HG02798 (cell line): ENCODE data around the gene KRTAP4-1.
"Not testable (repeated sequence)": the region's sequence is repeated elsewhere in the genome, so short reads cannot be mapped to it uniquely, and the experiment has no call there.

Experiments used
- ATAC-seq: cut with Tn5 transposase; IDR thresholded peaks from one replicate; pipeline ENCODE4 v1.9.1; 2021; ENCODE audit warnings: mild to moderate bottlenecking; ENCODE audit not compliant: unreplicated experiment, poor library complexity

KRTAP4-1 gene

DNA sequence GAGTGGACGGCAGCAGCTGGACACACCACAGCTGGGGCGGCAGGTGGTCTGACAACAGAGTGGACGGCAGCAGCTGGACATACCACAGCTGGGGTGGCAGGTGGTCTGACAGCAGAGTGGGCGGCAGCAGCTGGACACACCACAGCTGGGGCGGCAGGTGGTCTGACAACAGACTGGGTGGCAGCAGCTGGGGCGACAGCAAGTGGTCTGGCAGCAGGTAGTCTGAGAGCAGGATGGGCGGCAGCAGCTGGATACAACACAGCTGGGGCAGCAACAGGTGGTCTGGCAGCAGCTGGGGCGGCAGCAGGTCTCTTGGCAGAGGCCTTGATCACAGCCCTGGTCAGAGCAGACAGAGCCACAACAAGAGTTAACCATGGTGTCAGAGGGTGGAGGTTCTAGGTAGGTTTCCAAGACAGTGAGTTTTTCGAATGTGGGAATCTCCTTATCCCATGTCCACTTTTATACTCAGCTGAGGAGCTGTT, at the start of gene KRTAP4-1:
Gene KRTAP4-1 (minus strand): TSS at position 432 of the 482 bp plus-strand sequence. CDS start 57 bp downstream, at position 375.
- ATAC-seq, result no peak

DNA sequence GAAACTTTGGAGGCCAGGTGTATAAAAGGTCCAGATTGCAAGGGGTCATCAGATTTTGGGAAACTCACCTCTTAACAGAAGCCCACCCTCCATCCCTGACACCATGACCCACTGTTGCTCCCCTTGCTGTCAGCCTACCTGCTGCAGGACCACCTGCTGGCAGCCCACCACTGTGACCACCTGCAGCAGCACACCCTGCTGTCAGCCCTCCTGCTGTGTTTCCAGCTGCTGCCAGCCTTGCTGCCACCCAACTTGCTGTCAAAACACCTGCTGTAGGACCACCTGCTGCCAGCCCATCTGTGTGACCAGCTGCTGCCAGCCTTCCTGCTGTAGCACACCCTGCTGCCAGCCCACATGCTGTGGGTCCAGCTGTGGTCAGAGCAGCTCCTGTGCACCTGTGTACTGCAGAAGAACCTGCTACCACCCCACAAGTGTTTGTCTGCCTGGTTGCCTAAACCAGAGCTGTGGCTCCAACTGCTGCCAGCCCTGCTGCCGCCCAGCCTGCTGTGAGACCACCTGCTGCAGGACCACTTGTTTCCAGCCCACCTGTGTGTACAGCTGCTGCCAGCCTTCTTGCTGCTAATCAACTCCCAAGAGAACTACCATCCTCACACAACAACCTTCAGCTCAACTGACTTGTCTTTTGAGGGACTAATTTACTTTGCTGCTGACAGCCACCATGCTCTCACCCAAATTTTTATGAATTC, 47.8 kb upstream of the KRTAP4-1 start, which contains the start of gene KRTAP9-3:
Gene KRTAP9-3 (plus strand): TSS at position 51 of the 707 bp plus-strand sequence. CDS start 53 bp downstream, at position 104.
- ATAC-seq, result not testable (repeated sequence)

DNA sequence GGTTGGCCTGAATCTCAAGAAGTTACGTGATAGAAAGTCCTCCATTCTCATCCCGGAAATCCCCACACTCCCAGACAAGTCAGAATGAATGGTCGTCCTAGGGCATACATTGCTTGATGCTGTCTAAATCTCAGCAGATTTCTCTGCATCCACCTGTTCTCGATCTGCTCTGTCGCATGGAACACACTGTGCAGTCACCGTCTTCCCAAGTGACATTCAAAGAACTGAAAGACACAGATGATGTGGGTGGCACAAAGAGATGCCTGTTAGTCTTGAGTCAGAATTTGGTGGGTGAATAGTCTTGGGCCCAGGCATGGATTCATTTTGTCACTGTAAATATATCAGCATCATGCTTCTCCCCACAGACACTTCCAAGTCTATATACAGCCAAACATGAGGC, 47.0 kb upstream of the KRTAP4-1 start:
- no peak for ATAC-seq

DNA sequence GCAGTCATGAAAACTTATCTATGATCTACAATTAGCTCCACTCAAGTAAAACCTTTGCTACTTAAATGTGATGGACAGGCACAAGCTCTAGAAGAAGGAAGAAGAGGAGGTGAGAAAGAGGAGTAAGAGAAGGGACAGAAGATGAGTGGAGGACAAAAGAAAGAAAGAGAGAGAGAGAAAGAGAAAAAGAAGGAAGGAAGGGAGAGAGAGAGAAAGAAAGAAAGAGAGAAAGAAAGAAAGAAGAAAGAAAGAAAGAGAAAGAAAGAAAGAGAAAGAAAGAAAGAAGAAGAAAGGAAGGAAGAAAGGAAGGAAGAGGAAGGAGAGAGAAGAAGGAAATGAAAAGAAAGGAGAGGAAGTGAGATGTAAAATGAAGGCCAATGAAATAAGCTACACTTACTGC, 45.4 kb upstream of the KRTAP4-1 start:
- ATAC-seq, result no peak

DNA sequence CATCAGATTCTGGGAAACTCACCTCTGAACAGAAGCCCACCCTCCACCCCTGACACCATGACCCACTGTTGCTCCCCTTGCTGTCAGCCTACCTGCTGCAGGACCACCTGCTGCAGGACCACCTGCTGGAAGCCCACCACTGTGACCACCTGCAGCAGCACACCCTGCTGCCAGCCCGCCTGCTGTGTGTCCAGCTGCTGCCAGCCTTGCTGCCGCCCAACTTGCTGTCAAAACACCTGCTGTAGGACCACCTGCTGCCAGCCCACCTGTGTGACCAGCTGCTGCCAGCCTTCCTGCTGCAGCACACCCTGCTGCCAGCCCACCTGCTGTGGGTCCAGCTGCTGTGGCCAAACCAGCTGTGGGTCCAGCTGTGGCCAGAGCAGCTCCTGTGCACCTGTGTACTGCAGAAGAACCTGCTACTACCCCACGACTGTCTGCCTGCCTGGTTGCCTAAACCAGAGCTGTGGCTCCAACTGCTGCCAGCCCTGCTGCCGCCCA, 41.9 kb upstream of the KRTAP4-1 start, which contains the start of gene KRTAP9-2:
Gene KRTAP9-2 (plus strand): TSS at position 51 of the 498 bp plus-strand sequence. CDS start 7 bp downstream, at position 58.
- ATAC-seq, result not testable (repeated sequence)

DNA sequence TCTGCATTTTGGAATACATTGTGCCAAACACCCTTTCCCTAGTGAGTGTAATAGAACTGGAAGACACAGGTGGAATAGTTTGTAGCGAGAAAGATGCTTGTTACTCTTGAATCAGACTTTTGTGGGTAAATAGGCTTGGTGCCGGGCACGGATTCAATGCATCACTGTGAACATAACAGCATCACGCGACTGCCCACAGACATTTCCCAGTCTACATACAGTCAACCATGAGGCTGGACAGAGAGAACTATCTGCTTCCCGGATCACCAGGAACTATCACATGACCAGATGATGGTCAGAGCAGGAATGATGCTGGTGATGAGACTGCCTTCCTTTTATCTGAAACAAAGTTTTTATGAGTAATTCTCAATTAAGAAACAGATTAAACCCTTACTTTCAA, 41.3 kb upstream of the KRTAP4-1 start:
- no peak for ATAC-seq

DNA sequence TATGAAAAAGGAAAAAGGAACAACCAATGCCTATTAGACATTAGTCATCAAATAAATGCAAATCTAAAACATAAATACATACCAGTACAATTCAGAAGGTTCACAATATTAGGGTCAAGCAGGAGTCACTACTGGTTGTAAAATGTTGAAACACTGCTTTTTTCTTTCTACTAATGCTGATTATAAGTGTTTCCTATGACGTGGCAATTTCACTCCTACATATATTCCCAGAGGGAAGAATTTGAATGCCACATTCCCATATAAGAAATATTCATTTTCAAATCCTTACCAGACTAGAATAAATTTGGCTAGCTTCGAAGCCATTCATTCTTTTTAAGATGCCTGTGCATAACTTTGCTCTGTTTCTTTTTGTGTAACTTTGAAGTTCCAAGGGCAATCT, 39.1 kb upstream of the KRTAP4-1 start:
- no peak for ATAC-seq

DNA sequence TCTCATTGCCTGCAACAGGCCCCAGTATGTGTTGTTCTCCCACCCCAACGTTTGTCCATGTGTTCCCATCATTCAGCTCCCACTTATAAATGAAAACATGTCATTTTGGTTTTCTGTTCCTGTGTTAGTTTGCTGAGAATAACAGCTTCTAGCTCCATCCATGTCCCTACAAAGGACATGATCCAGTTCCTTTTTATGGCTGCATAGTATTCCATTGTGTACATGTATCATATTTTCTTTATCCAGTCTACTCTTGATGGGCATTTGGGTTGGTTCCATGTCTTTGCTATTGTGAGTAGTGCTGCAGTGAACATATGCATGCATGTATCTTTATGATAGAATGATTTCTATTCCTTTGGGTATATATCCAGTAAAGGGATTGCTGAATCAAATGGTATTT, 31.0 kb upstream of the KRTAP4-1 start:
- no peak for ATAC-seq

DNA sequence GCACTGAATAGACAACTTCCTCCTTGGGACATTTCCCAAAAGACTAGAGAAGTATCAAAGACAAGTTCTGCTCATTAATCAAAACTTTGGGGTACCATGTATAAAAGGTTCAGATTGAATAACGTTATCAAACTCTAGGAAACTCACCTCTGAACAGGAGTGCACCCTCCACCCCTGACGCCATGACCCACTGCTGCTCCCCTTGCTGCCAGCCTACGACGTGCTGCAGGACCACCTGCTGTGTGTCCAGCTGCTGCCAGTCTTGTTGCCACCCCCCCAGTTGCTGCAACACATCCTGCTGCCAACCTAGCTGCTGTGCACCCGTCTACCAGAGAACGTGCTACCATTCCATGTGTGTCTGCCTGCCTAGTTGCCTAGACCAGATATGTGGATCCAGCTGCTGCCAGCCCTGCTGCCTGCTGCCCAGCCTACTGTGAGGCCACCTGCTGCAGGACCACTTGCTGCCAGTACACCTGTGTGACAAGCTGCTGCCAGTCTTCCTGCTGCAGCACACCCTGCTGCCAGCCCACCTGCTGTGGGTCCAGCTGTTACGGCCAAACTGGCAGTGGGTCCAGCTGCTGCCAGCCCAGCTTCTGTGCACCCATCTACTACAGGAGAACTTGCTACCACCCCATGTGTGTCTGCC, 27.9 kb upstream of the KRTAP4-1 start:
- ATAC-seq, result no peak

DNA sequence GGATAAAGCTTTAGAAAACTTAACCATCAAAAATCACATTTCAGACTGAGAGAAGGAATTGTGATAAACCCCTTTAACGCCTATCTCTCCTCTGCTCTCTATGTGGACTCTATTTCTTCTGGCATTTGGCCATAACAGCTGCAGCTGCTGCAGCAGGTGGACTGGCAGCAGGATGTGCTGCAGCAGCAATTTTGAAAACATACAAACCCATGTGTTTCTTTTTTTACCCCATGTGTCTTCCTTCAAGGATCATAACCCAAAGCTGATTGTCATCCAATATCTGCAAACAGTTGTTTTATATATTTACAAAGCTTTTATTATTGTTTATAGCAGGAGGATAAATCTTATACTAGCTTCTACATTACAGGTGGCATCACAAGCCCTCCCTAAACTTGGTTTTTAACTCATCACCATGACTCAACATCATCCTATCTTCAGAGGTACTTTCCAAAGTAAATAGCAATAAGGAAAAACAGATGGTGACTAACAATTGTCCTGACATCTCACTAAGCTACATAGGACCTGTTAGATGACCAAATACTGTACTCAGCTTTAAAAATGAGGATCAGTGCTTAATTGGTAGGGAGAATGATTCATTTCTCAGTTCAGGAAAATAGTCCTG, 27.2 kb upstream of the KRTAP4-1 start:
- no peak for ATAC-seq

DNA sequence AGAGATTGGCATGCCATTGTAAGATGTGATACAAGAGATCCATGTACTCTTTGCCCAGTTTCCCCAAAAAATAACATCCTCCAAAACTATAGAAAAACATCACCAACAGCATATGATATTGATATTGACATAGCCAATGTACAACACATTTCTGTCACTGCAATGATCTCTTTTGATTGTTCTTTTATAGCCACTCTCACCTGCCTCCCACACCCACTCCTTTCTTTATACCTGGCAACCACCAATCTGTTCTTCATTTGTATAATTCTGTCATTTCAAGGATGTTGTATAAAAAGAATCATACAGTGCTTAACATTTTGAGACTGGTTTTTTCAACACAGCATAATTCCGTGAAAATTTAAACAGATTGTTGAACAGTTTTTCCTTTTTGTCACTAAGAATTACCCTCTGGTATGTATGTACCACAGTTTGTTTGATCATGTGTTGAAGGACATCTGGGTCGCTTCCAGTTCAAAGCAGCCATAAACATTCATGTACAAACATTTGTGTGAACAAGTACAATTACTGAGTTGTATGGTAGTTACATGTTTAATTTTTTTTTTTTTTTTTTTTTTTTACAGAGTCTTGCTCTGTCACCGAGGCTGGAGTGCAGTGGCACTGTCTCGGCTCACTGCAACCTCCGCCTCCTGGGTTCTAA, 14.8 kb upstream of the KRTAP4-1 start:
- ATAC-seq, result no peak

DNA sequence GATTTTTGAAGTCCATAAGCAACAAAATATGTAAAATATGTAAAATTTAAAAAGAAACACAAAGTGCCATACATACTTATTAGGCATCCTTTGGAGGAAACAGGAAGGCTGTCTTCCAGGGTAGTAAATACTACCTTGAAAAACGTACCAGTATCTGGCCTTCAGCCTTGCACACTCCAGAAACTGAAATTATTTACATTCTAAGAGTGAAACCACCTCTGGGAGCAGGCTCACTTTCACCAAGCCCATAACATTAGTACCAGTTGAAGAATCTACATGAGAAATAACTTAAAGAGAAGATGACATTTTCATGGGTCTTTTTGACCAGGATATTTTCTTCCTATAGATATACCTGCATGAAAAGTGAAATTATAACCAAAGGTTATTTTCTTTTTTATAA, 11.4 kb upstream of the KRTAP4-1 start:
- no peak for ATAC-seq

DNA sequence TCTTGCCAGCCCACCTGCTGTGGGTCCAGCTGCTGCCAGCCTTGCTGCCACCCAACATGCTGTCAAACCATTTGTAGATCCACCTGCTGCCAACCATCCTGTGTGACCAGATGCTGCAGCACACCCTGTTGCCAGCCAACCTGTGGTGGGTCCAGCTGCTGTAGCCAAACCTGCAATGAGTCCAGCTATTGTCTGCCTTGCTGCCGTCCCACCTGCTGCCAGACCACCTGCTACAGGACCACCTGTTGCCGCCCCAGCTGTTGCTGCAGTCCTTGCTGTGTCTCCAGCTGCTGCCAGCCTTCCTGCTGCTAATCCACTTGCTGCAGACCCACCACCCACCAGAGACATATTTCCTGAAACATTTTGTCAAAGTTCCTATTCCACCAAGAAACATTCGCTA, 5.6 kb upstream of the KRTAP4-1 start:
- ATAC-seq, result no peak

DNA sequence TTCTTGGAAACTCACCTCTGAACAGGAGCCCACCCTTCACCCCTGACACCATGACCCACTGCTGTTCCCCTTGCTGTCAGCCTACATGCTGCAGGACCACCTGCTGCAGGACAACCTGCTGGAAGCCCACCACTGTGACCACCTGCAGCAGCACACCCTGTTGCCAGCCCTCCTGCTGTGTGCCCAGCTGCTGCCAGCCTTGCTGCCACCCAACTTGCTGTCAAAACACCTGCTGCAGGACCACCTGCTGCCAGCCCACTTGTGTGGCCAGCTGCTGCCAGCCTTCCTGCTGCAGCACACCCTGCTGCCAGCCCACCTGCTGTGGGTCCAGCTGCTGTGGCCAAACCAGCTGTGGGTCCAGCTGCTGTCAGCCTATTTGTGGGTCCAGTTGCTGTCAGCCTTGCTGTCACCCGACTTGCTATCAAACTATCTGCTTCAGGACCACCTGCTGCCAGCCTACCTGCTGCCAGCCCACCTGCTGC, 5.2 kb upstream of the KRTAP4-1 start, which contains the start of gene KRTAP9-1:
Gene KRTAP9-1 (plus strand): TSS at position 51 of the 482 bp plus-strand sequence. CDS start 0 bp downstream, at position 51.
- ATAC-seq, result not testable (repeated sequence)

DNA sequence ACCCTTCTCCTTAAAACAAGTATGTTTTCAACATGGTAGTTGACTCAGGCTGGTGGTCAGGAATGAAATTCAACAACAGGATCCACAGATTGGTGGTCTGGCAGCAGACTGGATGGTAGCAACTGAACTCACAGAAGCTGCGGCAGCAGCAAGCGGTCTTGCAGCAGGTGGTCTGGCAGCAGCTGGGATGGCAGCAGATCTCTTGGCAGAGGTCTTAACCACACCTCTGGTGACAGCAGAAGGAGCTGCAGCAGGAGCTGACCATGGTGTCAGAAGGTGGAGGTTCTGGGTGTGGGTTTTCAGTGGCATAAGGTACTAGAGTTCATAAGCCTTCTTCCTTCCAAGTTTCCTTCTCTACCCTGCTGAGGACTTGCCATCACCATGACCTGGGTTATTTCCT, 2.2 kb upstream of the KRTAP4-1 start:
- no peak for ATAC-seq

DNA sequence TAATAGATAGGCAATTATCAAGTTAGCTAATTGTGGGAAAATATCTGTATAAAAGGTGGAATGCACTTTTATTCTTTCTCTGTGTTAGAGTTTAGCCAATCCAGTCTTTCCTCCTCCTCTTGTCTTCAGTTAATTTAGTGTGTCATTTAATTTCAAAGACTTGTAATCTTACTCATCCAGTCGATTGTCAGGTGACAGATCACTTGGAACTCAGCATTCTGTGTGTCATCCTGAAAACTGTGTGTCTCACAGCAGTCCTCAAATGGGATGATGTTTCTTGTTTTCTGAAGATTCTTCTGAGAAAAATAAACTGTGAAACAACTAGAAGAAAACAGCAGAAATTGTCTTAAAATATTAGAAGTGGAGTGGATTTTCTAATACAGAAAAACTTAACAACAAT, 290 bp upstream of the KRTAP4-1 start:
- no peak for ATAC-seq

DNA sequence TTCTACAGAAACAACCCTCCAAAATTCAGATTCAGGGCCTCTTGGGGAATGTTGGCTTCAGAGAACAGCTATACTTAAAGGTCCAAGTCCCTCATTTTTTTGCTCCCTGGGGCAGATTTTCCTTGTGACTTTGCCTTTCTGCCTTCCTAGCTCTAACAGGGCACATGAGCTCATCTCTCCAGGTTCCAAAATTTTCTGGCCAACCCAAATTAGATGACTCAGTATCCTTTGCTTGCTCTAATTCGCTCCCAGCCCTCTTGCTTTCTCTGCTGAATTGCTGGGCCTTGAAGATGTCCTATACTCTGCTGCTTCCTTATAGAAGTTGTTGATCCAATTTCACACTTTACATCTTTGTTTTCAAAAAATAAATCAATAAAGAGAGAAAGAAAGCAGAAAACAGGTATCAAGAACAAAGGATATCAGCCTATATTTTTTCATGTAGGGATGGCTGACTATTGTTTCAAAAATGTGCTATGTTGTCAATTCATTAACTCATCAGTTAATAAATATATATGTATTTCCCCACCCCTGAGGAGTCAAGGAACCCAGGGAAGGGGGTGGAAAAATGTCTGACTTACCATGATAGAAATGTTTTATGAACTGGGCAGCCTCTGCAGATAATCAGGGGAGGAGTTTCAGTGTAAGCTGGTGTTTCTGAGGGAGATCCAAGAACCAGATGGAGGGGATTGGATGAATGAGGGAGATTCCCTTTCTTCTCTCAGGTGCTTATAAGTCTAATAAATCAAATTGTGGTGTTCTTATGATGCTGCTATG, 5.7 kb downstream of the KRTAP4-1 start:
- ATAC-seq, result no peak

DNA sequence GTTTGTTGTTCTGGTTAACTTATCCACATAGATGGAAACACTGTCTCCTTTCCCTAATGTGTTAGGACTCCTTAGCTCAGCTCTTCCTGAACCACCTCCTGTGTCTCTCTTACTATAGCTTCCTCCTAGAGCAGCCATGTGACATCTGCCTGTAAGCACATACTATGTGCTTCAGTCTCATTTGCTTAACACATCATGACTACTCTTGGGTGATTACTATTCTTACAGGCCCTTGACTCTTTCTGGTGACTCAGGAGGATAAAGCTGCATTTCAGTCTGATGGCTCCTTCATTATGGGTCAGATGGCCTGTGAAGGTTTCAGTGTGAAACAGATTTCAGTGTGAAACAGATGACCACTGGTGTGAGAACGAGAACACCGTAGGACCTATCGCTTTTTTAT, 6.4 kb downstream of the KRTAP4-1 start:
- ATAC-seq, result no peak

DNA sequence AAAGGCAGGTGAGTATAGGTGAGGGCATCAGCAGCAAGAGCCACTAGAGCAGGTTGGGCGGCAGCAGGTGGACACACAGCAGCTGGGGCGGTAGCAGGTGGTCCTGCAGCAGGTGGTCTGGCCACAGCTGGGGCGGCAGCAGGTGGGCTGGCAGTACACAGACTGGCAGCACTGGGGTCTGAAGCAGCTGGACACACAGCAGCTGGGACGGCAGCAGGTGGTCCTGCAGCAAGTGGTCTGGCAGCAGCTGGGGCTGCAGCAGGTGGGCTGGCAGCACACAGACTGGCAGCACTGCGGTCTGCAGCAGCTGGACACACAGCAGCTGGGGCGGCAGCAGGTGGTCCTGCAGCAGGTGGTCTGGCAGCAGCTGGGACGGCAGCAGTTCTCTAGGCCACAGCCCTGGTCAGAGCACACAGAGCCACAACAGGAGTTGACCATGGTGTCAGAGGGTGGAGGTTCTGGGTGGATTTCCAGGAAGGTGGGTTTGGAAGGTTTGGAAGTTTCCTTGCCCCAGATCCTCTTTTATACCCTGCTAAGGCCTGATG, 6.9 kb downstream of the KRTAP4-1 start, which contains the start of gene KRTAP4-2:
Gene KRTAP4-2 (minus strand): TSS at position 495 of the 545 bp plus-strand sequence. CDS start 57 bp downstream, at position 438.
- no peak for ATAC-seq
